Mesothelial cell of epicardium (in vitro differentiated cells): ENCODE measurements around the gene DENND1B. TPM values are rescaled to one million over a fixed set of nuclear protein-coding genes. Genes with fewer than 3 reads are reported as not detected.

Source experiments
- DNase-seq, 2 experiments: peaks; one replicate each; pipeline ENCODE4 v3.0.0; 2021; ENCODE audit warnings: low spot score in 2 of 2; ENCODE audit not compliant: unreplicated experiment in 2 of 2
- H3K27ac Mint-ChIP-seq: 2 replicates; pipeline ENCODE4 v1.8.0; 2021; ENCODE audit warnings: mixed read lengths
- H3K27me3 Mint-ChIP-seq: 2 replicates; pipeline ENCODE4 v1.8.0; 2021; ENCODE audit warnings: low read depth, mixed read lengths
- H3K36me3 Mint-ChIP-seq: 2 replicates; pipeline ENCODE4 v1.8.0; 2021; ENCODE audit warnings: mixed read lengths
- H3K4me1 Mint-ChIP-seq: 2 replicates; pipeline ENCODE4 v1.8.0; 2021; ENCODE audit warnings: mixed read lengths
- H3K4me3 Mint-ChIP-seq: 2 replicates; pipeline ENCODE4 v1.8.0; 2021; ENCODE audit warnings: mild to moderate bottlenecking, moderate library complexity, mixed read lengths
- H3K9me3 Mint-ChIP-seq: 2 replicates; pipeline ENCODE4 v1.8.0; 2021; ENCODE audit warnings: mixed read lengths
- CTCF ChIP-seq: fragments of 200-600 bp; sonication (generic); IDR thresholded peaks from one replicate; pipeline ENCODE4 v1.5.0; 2021; ENCODE audit warnings: antibody characterized with exemption; ENCODE audit not compliant: unreplicated experiment
- total RNA-seq: library from RNA; stranded (reverse); gene quantifications from 3 replicates; pipeline ENCODE4 v1.2.1, GENCODE V29; 2021

DENND1B gene
- total RNA-seq, 1 donor from 2014 or later, result 27.9 TPM

- Mint-ChIP-seq H3K27ac (no peak overlapping the region), H3K4me3 (no peak overlapping the region), H3K36me3 (no peaks in the 10 kb centered on the region), H3K27me3 (no peaks in the 10 kb centered on the region), H3K4me1 (peaks cover 4% of the 10 kb centered on the region), H3K9me3 (no peaks in the 10 kb centered on the region)
- peak; percentile 97 for TF ChIP-seq CTCF
- DNase-seq, result no peak
Observed at GRCh38 chr1:197526736-197527371, 248.4 kb downstream of the DENND1B start.

- Mint-ChIP-seq H3K4me3 (no peak overlapping the region), H3K9me3 (no peaks in the 10 kb centered on the region), H3K36me3 (no peaks in the 10 kb centered on the region), H3K27ac (no peak overlapping the region), H3K4me1 (no peaks in the 10 kb centered on the region), H3K27me3 (no peaks in the 10 kb centered on the region)
- no peak for DNase-seq
- peak; percentile 78 for TF ChIP-seq CTCF
Observed at GRCh38 chr1:197521118-197521739, 254.1 kb downstream of the DENND1B start.

- Mint-ChIP-seq H3K9me3 (no peaks in the 10 kb centered on the region), H3K36me3 (no peaks in the 10 kb centered on the region), H3K27ac (no peak overlapping the region), H3K4me1 (peaks cover 11% of the 10 kb centered on the region), H3K4me3 (no peak overlapping the region), H3K27me3 (no peaks in the 10 kb centered on the region)
- no peak for DNase-seq
- no peak for TF ChIP-seq CTCF
Observed at GRCh38 chr1:197519741-197520334, 255.4 kb downstream of the DENND1B start.

GRCh38 chr1:197515421-197515820, 259.9 kb downstream of the DENND1B start:
- no peak for DNase-seq
- H3K27me3 Mint-ChIP-seq, result no peaks in the 10 kb centered on the region
- H3K36me3 Mint-ChIP-seq, result peaks cover 11% of the 10 kb centered on the region
- H3K9me3 Mint-ChIP-seq, result no peaks in the 10 kb centered on the region
- no peak overlapping the region for H3K4me3 Mint-ChIP-seq
- no peak for TF ChIP-seq CTCF
- no peak overlapping the region for H3K27ac Mint-ChIP-seq
- H3K4me1 Mint-ChIP-seq, result peaks cover 11% of the 10 kb centered on the region

- H3K9me3 Mint-ChIP-seq, result no peaks in the 10 kb centered on the region
- no peak for TF ChIP-seq CTCF
- no peak overlapping the region for H3K4me3 Mint-ChIP-seq
- H3K4me1 Mint-ChIP-seq, result peaks cover 10% of the 10 kb centered on the region
- no peak for DNase-seq
- peaks cover 18% of the 10 kb centered on the region for H3K36me3 Mint-ChIP-seq
- no peak overlapping the region for H3K27ac Mint-ChIP-seq
- H3K27me3 Mint-ChIP-seq, result no peaks in the 10 kb centered on the region
Observed at GRCh38 chr1:197510691-197511378, 264.4 kb downstream of the DENND1B start.
